ENCODE results near the gene LCE5A. TPM values are rescaled to one million over a fixed set of nuclear protein-coding genes. Genes with fewer than 3 reads are reported as not detected.

Gene LCE5A
- total RNA-seq (2014; rRNA removed) (not detected in 2 replicates), Bru-seq, nascent RNA (not detected), BruChase-seq, experiment 1, labeled RNA remaining after a 6-hour chase (not detected), BruChase-seq, experiment 2, labeled RNA remaining after a 2-hour chase (not detected)
- long read RNA-seq: 0 reads

GRCh38 chr1:152510503-152510902, at the start of gene LCE5A:
Gene LCE5A, plus strand, starts transcription at chr1:152510803. Its CDS starts 732 bp downstream, at chr1:152511535.
- POLR2A ChIA-PET (ENCODE audit: unreplicated experiment): no interaction called here
- Histone ChIP-seq H4K20me1 (ENCODE audit: low read length) (no peaks in the 10 kb centered on the region), H3K9me3 (ENCODE audit: low read length) (no peaks in the 10 kb centered on the region), H3K9me2 (replicated peaks; ENCODE audit: low read length) (no peaks in the 10 kb centered on the region), H3K27ac (ENCODE audit: low read length) (no peak within 1 kb of the TSS), H3K4me1 (ENCODE audit: insufficient read depth, low read length) (no peaks in the 10 kb centered on the region), H3K4me2 (ENCODE audit: low read length) (no peak within 1 kb of the TSS), H3K9ac (ENCODE audit: low read length) (no peak within 1 kb of the TSS), H3F3A (ENCODE audit: low read length, unreplicated experiment) (no peaks in the 10 kb centered on the region), H3K36me3 (ENCODE audit: low read depth, low read length) (no peaks in the 10 kb centered on the region), H2AFZ (ENCODE audit: low read length) (no peak within 1 kb of the TSS), H3K27me3 (ENCODE audit: low read length) (peaks cover 93% of the 10 kb centered on the region), H3K4me3 (ENCODE audit: low read length) (no peak within 1 kb of the TSS), H3K79me2 (ENCODE audit: low read length) (no peaks in the 10 kb centered on the region)
- ATAC-seq: no peak
- no peak for DNase-seq
- TF ChIP-seq EZH2 (IDR thresholded peaks at IDR 0.05; ENCODE audit: low read length, unreplicated experiment) (no peak), EZH2phosphoT487 (IDR thresholded peaks at IDR 0.05; ENCODE audit: borderline replicate concordance, low read length) (no peak), CTCF (conservative IDR thresholded peaks at IDR 0.05; ENCODE audit: low read depth, low read length) (no peak)
- CTCF ChIA-PET: no interaction called here
- intact Hi-C loops (cut with micrococcal nuclease): no loop called here
- no TSS peak for BruUV-seq (replicated peaks)

- no peak overlapping the region for H2AFZ ChIP-seq (ENCODE audit: low read length)
- no peaks in the 10 kb centered on the region for H3K4me1 ChIP-seq (ENCODE audit: insufficient read depth, low read length)
- H3K79me2 ChIP-seq (ENCODE audit: low read length): no peaks in the 10 kb centered on the region
- no peaks in the 10 kb centered on the region for H3K36me3 ChIP-seq (ENCODE audit: low read depth, low read length)
- H3K9me3 ChIP-seq (ENCODE audit: low read length): no peaks in the 10 kb centered on the region
- H3F3A ChIP-seq (ENCODE audit: low read length, unreplicated experiment): no peaks in the 10 kb centered on the region
- H3K4me3 ChIP-seq (ENCODE audit: low read length): no peak overlapping the region
- no peaks in the 10 kb centered on the region for H3K27me3 ChIP-seq (ENCODE audit: low read length)
- intact Hi-C loops (cut with micrococcal nuclease): no loop called here
- BruUV-seq (replicated peaks): no TSS peak
- H3K9me2 ChIP-seq (replicated peaks; ENCODE audit: low read length): no peaks in the 10 kb centered on the region
- POLR2A ChIA-PET (ENCODE audit: unreplicated experiment): no interaction called here
- no peak overlapping the region for H3K4me2 ChIP-seq (ENCODE audit: low read length)
- H3K9ac ChIP-seq (ENCODE audit: low read length): no peak overlapping the region
- CTCF ChIA-PET: no interaction called here
- ATAC-seq (peak; percentile 76), DNase-seq (peak; percentile 78)
- no peak overlapping the region for H3K27ac ChIP-seq (ENCODE audit: low read length)
- TF ChIP-seq EZH2 (IDR thresholded peaks at IDR 0.05; ENCODE audit: low read length, unreplicated experiment): no peak
- no peak for TF ChIP-seq EZH2phosphoT487 (IDR thresholded peaks at IDR 0.05; ENCODE audit: borderline replicate concordance, low read length)
- peak; percentile 69 for TF ChIP-seq CTCF (conservative IDR thresholded peaks at IDR 0.05; ENCODE audit: low read depth, low read length)
- H4K20me1 ChIP-seq (ENCODE audit: low read length): no peaks in the 10 kb centered on the region
These were observed 49.1 kb upstream of the LCE5A start for GRCh38 chr1:152461544-152461943.

- Histone ChIP-seq H3K27me3 (ENCODE audit: low read length) (peaks cover 6% of the 10 kb centered on the region; the same call in 1 of the 2 replicates), H3K36me3 (ENCODE audit: low read depth, low read length) (no peaks in the 10 kb centered on the region), H3F3A (ENCODE audit: low read length, unreplicated experiment) (no peaks in the 10 kb centered on the region), H3K79me2 (ENCODE audit: low read length) (no peaks in the 10 kb centered on the region), H3K9me3 (ENCODE audit: low read length) (no peaks in the 10 kb centered on the region), H3K9me2 (replicated peaks; ENCODE audit: low read length) (no peaks in the 10 kb centered on the region), H2AFZ (ENCODE audit: low read length) (no peak overlapping the region), H3K27ac (ENCODE audit: low read length) (no peak overlapping the region), H3K4me2 (ENCODE audit: low read length) (no peak overlapping the region), H3K4me3 (ENCODE audit: low read length) (no peak overlapping the region), H4K20me1 (ENCODE audit: low read length) (no peaks in the 10 kb centered on the region), H3K9ac (ENCODE audit: low read length) (no peak overlapping the region), H3K4me1 (ENCODE audit: insufficient read depth, low read length) (no peaks in the 10 kb centered on the region)
- intact Hi-C loops (cut with micrococcal nuclease): no loop called here
- CTCF ChIA-PET: no interaction called here
- TF ChIP-seq CTCF (conservative IDR thresholded peaks at IDR 0.05; ENCODE audit: low read depth, low read length): no peak
- TF ChIP-seq EZH2 (IDR thresholded peaks at IDR 0.05; ENCODE audit: low read length, unreplicated experiment): no peak
- TF ChIP-seq EZH2phosphoT487 (IDR thresholded peaks at IDR 0.05; ENCODE audit: borderline replicate concordance, low read length): no peak
- DNase-seq (no peak), ATAC-seq (no peak)
- POLR2A ChIA-PET (ENCODE audit: unreplicated experiment): no interaction called here
- no TSS peak for BruUV-seq (replicated peaks)
These were observed 48.0 kb upstream of the LCE5A start for GRCh38 chr1:152462636-152463035.

Measured in PC-3 (cell line).